RWPE2 (cell line): Measurements from ENCODE around the gene GUCY2F.

Experiments used
- ATAC-seq: fragments of 200-7000 bp; cut with Tn5 transposase; 3 replicates; pipeline ENCODE4 v1.9.1; 2021; ENCODE audit warnings: low read depth
- DNase-seq: peaks from one replicate; pipeline ENCODE4 v3.0.0-alpha.2; 2020; ENCODE audit warnings: low spot score
- H3K27ac ChIP-seq: fragments of 450-650 bp; 2 replicates; pipeline ENCODE4 v1.5.1; 2017; ENCODE audit warnings: mild to moderate bottlenecking; ENCODE audit not compliant: poor library complexity, severe bottlenecking
- H3K27me3 ChIP-seq: fragments of 250-450 bp; sonication (Bioruptor Pico); 2 replicates; pipeline ENCODE4 v1.5.1; 2021; ENCODE audit warnings: mild to moderate bottlenecking, moderate library complexity; ENCODE audit not compliant: insufficient read depth, poor library complexity, severe bottlenecking
- H3K36me3 ChIP-seq: fragments of 250-450 bp; sonication (Bioruptor Pico); 2 replicates; pipeline ENCODE4 v1.5.1; 2020; ENCODE audit warnings: low read depth, mild to moderate bottlenecking, moderate library complexity
- H3K4me1 ChIP-seq: fragments of 250-450 bp; sonication (Bioruptor Pico); 2 replicates; pipeline ENCODE4 v1.5.1; 2021; ENCODE audit warnings: mild to moderate bottlenecking, moderate library complexity; ENCODE audit not compliant: insufficient read depth, poor library complexity, severe bottlenecking
- H3K4me3 ChIP-seq: fragments of 250-450 bp; sonication (Bioruptor Pico); 2 replicates; pipeline ENCODE4 v1.5.1; 2021; ENCODE audit warnings: mild to moderate bottlenecking, moderate library complexity; ENCODE audit not compliant: severe bottlenecking
- H3K9me3 ChIP-seq: fragments of 250-450 bp; sonication (Bioruptor Pico); 2 replicates; pipeline ENCODE4 v1.5.1; 2021; ENCODE audit warnings: mild to moderate bottlenecking, moderate library complexity; ENCODE audit not compliant: severe bottlenecking
- CTCF ChIP-seq: fragments of 450-650 bp; IDR thresholded peaks from one replicate; pipeline ENCODE4 v1.5.1; 2017; ENCODE audit warnings: mild to moderate bottlenecking, moderate library complexity; ENCODE audit not compliant: poor library complexity, severe bottlenecking

GUCY2F gene

GRCh38 chrX:109390556-109390955 lies 91.3 kb downstream of the GUCY2F start:
- DNase-seq (no peak), ATAC-seq (0 out of 3 replicates have a peak, but pooled peaks have one; percentile 29)
- peak overlapping the region; percentile 29 for H3K27ac ChIP-seq
- no peak for TF ChIP-seq CTCF
- no peaks in the 10 kb centered on the region for H3K27me3 ChIP-seq
- no peak overlapping the region for H3K4me3 ChIP-seq
- no peaks in the 10 kb centered on the region for H3K36me3 ChIP-seq
- H3K9me3 ChIP-seq: no peaks in the 10 kb centered on the region
- H3K4me1 ChIP-seq: peaks cover 10% of the 10 kb centered on the region

- Histone ChIP-seq H3K4me1 (peaks cover 10% of the 10 kb centered on the region), H3K27ac (peak overlapping the region; percentile 29), H3K27me3 (no peaks in the 10 kb centered on the region), H3K36me3 (no peaks in the 10 kb centered on the region), H3K4me3 (no peak overlapping the region), H3K9me3 (no peaks in the 10 kb centered on the region)
- ATAC-seq: peak; percentile 54; the same call in 2 of the 3 replicates
- no peak for DNase-seq
- TF ChIP-seq CTCF: no peak
Observed at GRCh38 chrX:109389917-109390316, 92.0 kb downstream of the GUCY2F start.

GRCh38 chrX:109384699-109385098 lies 97.2 kb downstream of the GUCY2F start:
- no peaks in the 10 kb centered on the region for H3K27me3 ChIP-seq
- TF ChIP-seq CTCF: peak; percentile 32
- H3K4me3 ChIP-seq: no peak overlapping the region
- no peak for ATAC-seq
- H3K9me3 ChIP-seq: no peaks in the 10 kb centered on the region
- no peak overlapping the region for H3K27ac ChIP-seq
- no peak for DNase-seq
- H3K4me1 ChIP-seq: peaks cover under 1% of the 10 kb centered on the region
- H3K36me3 ChIP-seq: no peaks in the 10 kb centered on the region

GRCh38 chrX:109382332-109382731 lies 99.6 kb downstream of the GUCY2F start:
- no peak overlapping the region for H3K4me3 ChIP-seq
- no peaks in the 10 kb centered on the region for H3K9me3 ChIP-seq
- H3K27me3 ChIP-seq: no peaks in the 10 kb centered on the region
- no peak overlapping the region for H3K27ac ChIP-seq
- no peak for TF ChIP-seq CTCF
- ATAC-seq (no peak), DNase-seq (no peak)
- no peaks in the 10 kb centered on the region for H3K4me1 ChIP-seq
- H3K36me3 ChIP-seq: no peaks in the 10 kb centered on the region

- Histone ChIP-seq H3K27me3 (no peaks in the 10 kb centered on the region), H3K4me1 (peaks cover 10% of the 10 kb centered on the region), H3K9me3 (no peaks in the 10 kb centered on the region), H3K27ac (no peak overlapping the region), H3K4me3 (no peak overlapping the region), H3K36me3 (no peaks in the 10 kb centered on the region)
- ATAC-seq: no peak
- no peak for TF ChIP-seq CTCF
- no peak for DNase-seq
Observed at GRCh38 chrX:109378281-109378680, 103.6 kb downstream of the GUCY2F start.
